NCI-H1694 (cell line): Measurements from ENCODE around the gene BPIFA3.

ENCODE experiments used
- DNase-seq: peaks from one replicate; lab custom pipeline; 2025; lab: John Stamatoyannopoulos, UW

The BPIFA3 gene

DNA sequence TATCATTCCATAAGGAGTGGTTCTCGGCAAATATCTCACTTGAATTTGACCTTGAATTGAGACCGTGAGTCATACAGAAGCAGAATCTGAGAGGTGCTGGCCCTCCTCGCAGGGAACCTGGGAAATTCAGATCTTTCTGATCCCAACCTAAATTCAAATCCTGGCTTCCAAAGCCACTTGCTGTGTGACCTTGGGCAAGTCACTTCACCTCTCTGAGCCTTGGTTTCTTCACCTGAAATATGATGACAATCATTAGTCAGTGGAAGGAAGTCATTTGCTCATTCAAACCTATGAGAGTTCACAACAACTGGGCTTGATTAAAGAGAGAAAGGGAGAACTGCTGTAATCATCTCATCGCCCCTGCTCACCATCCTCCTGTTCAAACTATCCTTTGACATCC lies 7.2 kb downstream of the BPIFA3 start:
- DNase-seq, result no peak

DNA sequence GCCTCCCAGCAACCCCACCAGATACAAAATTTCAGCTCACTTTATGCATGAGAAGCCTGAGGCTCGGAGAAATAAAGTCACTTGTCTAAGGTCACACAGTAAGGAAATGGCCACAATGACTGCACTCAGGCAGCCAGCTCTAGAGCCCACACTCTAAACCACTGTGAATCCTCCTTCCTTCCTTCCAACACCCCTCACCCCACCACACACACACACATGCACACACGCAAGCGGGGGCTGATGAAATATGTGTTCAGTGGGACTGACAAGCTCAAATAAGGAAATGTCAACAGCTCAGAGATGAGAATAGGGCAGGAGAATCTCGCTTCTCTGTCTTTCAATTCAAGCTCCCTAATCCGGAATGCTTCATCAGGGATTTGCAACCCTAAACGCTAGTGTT lies 12.7 kb downstream of the BPIFA3 start:
- DNase-seq, result no peak

DNA sequence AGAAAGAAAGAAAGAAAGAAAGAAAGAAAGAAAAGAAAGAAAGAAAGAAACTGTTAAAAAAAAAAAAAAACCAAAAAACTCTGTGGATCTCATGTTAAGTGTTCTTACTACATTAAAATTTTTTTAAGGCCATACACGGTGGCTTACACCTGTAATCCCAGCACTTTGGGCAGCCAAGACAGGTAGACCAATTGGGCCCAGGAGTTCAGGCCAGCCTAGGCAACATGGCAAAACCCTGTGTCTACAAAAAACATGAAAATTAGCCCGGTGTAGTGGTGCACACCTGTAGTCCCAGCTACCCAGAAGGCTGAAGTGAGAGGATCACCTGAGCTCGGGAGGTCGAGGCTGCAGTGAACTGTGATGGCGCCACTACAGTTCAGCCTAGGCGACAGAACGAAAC lies 14.1 kb downstream of the BPIFA3 start:
- DNase-seq, result no peak

DNA sequence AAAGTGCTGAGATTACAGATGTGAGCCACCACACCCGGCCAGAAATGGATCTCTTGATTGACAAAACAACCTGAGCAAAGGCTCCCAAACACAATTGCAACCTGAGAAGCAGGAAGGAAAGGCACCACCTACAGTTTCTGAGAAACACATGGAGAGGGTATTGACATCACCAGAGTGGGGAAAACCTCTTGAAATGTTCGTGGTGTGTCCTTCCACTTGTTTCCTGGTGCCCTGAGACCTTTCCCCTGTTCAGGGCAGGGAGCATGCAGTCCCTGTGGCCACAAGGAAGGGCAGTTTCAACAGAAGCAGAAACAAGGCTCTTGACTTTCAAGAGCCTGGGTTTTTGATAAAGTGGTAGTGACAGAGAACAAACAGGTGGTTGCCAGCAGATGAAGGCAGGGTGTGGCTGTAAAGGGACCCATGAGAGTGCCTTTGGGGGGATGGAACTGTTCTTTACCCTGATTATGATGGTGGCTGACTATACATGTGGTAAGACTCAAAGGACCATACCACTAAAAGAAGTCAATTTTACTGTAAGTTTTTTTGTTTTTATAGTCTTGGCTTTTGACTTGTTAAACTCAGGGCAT lies 15.4 kb downstream of the BPIFA3 start:
- no peak for DNase-seq

DNA sequence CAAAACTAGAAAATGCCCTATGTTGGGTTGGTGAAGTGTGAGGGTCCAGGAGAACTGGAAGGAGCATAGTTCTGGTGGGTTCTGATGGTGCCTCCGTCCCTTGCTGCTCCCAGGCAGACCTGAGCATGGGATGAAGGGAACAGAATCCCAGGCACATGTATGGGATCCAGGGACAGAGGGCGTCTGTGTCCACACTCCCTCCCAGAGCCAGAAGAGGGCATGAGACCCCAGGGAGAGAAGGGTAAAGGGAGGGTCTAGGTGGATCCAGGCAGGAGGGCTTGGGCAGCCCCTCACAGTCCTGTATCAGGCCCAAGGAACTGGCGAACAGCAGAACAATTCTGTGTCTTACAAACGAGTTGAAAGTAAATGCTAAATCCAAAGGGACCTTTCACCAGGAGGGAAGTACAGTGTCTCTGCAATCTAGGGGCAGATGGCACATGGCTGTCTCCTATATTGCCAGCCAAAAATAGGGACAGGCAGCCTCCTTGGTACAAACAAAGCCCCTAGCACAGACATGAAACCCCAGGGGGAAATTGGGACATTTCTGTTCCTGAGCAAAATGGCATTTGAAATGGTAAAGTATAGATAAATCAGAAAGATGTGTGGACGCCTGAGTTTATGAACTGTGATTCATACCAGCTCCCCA lies 16.1 kb downstream of the BPIFA3 start:
- DNase-seq, result peak; percentile 78

DNA sequence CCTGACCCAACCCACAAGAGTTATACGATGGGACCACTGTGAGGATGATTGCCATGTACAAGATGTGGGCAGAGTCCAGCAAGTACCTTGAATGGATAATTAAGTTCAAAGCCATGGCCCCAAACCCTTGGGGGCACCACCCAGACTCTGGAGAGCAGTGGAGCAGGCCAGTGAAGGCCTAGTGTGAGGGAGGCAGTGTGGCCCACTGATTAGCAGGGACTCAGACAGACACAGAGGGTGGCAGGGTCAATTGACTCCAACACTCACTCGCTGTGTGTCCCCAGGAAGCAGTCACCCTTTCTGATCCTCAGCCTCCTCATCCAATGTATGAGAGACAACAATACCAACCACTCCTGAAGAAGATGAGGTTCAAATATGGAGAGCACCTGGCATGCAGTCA lies 16.9 kb downstream of the BPIFA3 start:
- DNase-seq, result no peak

DNA sequence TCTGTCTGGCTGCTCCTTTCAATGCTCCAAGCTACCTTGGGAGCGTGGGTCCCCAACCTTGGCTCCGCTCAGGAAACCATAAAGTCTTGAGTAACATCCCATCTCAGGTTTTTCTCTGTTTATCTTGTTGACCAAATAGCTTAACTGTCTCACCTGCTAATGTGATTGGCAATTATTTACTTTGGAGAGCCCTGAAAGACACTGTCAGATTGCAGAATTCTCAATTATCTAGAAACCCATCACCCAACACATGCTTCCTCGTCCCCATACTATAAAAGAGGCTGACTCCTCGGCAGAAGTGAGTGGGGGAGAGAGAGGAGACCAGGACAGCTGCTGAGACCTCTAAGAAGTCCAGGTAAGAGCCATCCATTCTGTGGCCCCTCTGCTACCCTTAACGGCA lies 18.5 kb downstream of the BPIFA3 start, which contains the start of gene BPIFA1:
TSS of gene BPIFA1 (plus strand) at position 301 of the 400 bp plus-strand sequence. CDS start 1,716 bp downstream, outside the sequence.
- DNase-seq, result no peak

DNA sequence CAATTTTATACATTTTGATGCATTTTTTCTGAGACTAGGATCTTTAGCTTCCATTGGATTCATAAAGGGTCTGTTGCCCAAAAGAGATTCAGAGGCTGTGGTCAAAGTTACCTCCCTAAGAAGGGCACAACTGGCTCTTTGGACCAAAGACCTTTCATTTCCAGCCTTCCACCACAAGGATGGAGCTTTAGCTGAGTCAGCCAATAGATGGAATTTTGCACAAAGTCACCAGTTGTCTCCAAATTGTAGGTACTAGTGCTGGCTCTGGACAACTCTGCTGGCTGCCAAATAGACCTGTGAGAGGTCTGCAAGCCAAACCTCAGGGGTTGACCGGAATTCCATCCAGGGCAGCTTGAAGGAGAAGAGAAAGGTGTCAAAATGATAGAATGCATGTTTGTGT lies 19.2 kb downstream of the BPIFA3 start:
- DNase-seq, result no peak

DNA sequence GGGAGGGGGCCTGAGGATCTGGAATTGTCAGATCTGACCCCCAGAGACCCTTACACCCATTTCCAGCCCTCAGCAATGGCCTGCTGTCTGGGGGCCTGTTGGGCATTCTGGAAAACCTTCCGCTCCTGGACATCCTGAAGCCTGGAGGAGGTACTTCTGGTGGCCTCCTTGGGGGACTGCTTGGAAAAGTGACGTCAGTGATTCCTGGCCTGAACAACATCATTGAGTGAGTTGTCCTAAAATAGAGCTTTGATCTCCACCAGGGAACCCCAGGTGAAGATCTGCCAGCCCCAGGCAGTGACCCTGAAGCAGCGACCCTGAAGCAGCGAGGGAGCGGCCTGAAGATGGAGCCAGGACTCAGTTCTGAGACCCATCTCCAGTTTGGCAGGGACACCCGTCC lies 20.8 kb downstream of the BPIFA3 start:
- DNase-seq, result no peak

DNA sequence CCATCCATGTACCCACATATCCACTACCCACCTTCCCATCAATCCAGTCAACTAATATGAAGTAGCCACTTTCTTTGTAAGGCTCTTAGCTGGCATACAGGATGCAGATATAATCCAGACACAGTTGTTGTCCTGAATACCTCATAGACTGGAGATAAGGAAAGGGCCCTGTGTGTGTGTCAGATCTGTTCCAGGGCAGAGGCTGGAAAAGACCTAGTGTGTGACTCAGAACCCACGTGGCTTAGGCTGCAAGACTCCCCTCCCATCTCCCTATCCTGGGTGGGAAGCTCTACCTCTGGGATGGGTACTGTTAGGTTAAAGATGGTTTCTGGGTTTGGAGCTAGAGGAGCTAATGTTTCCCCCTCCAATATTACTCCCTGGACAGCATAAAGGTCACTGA lies 22.3 kb downstream of the BPIFA3 start:
- no peak for DNase-seq

DNA sequence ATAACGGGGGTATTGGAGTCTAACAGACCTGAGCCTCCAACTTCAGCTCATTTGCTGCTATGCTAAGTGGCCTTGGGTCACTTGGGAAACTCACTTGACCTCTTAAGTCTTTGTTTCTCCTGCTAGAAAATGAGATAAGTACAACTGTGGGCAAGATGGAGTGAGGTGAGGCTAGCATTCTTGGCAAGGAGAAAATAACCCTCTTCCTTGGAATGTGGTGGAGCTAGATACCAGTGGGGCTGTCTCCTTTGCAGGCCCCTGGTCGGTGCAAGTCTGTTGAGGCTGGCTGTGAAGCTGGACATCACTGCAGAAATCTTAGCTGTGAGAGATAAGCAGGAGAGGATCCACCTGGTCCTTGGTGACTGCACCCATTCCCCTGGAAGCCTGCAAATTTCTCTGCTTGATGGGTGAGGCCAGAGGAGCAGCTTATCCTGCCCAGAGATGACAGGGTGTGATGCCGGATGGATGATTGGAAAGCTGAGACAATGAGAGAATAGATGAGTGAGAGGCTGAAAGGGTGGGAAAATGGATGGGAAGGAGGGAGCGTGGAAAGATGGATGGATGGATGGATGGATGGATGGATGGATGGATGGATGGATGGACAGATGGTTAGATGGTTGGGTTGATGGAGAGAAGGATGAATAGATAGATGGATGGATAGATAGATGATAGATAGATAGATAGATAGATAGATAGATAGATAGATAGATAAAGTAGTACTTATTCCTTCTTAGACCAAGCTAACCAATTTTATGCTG lies 23.0 kb downstream of the BPIFA3 start:
- DNase-seq, result no peak

DNA sequence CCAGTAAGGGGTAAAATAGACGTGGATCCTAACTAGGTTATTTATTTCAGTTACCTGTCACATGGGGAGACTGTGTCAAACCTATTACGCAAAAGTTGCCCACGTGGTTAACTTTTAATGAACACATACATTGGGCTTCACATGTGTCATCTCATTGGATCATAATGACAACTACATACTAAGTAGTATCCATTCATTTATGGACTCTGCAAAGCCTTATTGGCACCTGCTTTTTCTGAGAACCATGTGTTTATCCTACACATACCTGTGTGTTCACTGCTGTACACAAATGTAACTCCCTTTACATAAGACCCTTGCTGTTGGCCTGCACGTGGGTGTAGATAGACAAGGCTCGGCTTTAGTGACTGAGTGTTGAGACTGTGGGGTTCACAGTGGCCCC lies 23.8 kb downstream of the BPIFA3 start:
- DNase-seq, result no peak

DNA sequence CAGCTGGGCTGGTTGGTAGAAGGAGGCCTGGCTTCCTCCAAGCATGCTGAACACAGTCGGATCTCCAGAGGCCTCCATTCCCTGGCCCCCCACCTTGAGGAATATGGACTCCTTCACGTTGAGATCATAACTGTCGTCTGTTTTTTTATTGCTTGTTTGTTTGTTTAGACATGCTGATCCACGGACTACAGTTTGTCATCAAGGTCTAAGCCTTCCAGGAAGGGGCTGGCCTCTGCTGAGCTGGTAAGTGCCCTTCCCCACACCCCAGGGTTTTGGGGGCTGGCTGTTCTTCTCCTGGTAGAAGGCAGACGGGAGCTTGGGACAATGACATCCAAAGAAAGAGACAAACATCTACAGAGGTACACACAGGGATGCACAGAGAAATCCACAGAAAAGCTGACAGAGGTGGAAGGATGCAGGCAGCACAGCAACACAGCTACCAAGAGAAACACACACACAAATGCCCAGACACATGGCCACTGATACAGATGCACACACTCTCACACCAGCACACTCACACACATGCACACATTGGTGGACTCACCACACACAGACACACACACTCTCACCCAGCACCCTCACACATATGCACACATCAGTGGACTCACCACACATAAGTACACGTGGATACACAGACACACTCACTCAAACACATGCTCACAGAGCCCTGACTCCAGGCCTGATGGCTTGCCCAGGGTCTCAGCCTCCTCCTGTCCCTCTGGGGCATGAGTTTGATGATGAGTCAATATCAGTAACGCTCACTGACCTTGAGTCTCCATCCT lies 25.4 kb downstream of the BPIFA3 start:
- DNase-seq, result no peak

DNA sequence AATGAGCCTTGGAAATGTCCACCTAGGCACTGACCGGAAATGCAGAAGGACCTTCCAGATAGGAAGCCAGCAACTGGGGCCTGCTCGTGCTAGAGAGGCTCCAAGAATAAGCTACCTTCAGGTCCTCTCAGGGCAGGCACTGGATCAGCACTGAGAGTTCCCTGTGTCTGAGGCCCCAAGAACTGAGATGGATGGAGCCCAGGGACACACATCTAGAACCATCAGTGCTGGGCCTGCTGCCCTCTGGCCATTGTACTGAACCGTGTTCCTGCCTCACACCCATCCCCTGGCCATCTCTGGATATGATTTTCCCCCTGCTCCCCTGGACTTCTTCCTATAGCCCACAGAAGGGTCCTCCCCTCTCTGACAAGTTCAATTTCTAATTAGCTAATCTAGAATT lies 28.9 kb downstream of the BPIFA3 start:
- no peak for DNase-seq

DNA sequence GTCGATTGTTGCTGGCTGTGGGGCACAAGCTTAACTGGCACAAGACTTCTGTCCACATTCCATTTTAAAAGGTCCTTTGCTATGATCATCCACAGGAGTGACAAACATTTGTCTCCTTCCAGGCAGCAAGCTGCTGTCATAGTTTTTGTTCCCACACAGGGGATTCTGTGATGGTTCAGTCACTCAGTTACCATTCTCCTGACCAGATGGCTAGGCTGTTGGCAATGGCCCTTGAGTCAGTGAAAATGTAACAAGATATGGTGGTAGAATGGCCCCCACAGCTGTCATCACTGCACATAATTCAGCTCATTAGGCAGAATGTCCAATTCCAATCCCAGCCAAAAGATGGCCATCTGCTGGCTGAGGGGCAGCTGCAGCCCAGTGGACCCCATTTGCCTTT lies 32.3 kb downstream of the BPIFA3 start:
- peak; percentile 51 for DNase-seq

DNA sequence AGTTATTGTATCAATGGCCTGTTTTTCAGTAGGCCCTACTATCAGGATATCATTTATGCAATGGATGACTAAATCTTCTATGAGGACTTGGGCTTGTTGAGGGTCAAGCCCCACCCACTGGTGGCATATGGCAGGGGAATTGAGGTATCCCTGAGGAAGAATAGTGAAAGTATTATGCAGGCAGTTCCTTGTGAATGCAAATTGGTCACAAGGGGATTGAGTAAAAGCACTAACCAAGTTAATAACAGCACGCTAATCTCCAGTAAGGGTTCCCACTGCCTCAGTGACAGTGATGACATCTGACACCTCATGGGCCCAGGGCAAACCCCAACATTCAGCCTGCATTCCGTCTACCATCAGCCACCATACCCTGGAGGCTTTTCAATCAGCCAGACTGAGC lies 33.5 kb downstream of the BPIFA3 start:
- DNase-seq, result peak; percentile 51

DNA sequence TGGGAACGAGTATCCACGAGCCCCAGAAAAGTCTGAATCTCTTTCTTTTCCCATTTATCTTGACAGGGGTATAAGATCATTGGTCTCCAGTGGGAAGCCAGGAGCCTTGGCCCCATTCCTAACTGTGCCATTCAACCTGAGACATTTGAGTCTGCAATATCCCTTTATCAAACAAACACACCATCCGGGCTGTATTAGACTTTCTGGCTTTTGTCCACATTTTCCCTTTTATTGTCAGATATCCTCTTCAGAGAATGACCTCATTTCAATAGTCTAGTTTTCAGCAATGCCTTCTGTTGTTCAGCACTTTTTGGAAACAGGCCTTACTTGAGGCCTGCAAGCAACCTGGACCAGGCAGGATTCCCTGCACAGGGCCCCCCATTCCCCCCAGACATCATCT lies 34.3 kb downstream of the BPIFA3 start:
- DNase-seq, result peak; percentile 24

DNA sequence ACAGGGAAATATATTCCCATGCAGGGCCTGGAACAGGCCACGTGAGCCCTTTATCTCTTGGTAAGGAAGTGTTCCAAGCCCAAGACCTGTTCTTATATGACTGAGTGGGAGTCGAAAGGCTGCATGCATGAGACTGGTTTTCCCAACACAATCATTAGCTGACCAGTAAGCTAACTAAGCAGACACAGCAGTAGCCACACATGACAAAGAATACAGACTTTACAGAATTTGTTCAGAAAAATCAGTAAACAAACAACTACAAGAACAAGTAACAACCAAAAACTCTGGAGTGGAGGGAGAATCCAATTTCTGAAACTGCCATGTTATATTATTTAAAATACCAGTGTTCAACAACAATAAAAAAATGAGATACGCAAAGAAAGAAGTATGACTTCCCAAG lies 35.3 kb downstream of the BPIFA3 start:
- no peak for DNase-seq

DNA sequence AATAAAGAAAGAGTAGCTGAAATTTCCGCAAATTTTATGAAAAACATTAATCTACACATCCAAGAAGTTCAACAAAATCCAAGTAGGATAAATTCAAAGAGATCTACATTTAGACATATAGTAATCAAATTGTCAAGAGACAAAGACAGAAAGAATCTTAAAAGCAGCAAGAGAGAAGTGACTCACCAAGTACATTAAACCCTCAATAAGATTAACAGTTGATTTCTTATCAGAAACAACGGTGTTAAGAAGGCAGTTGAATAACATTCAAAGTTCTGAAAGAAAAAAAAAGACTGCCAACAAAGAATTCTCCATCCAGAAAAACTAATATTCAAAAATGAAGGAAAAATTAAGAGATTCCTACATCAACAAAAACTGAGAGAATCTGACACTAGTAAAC lies 37.9 kb downstream of the BPIFA3 start:
- no peak for DNase-seq

DNA sequence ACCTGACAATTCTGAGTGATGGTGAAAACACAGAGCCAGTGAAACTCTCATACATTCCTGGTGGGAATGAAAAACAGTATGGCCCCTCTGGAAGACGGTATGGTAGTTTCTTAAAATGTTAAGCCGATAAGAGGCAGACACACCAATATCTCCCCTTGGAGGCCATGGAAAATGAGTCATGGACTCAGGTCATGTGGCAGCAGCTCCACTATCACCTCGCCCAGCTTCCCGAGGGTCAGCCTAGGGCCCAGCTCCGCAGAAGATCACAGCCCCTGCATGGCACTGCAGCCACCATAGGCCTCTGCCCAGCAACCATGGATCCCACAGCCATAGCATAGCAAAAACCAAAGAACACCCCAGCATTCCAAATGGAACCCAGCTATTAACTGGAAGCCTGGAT lies 40.1 kb downstream of the BPIFA3 start:
- no peak for DNase-seq

DNA sequence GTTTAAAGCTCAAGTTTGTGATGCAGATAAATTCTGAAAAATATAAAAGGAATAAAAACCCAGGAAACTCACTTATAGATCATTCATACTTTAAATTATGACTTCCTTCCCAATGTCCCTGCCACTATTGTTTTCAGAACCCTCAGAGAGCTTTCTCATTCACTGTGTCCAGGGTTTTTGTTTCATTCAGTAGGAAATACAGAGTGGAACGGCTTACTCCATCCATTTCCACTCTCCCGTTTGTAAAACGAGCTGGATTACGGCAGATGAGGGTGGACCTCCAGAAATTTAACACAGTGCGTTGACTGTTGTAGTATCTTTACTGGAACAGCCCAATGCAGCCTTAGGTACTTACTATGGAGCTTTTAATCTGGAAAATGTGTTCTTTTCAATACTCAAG lies 42.2 kb downstream of the BPIFA3 start:
- no peak for DNase-seq

DNA sequence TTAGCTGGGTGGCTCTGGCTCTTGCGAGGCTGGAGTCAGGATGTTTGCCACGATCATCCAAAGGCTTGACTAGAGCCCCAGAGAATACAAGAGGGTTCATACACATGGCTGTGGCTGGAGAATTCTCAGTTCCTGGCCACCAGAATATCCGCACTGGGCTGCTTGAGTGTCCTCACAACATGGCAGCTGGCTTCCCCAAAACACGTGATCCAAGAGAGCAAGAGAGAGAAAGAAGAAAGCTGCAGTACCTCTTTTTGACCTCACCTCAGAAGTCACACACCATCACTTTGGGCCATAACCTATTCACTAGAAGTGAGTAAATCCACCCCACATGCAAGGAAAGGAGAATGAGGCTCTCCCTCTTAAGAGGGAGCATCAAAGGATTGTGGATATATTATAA lies 44.3 kb downstream of the BPIFA3 start:
- DNase-seq, result peak; percentile 21

DNA sequence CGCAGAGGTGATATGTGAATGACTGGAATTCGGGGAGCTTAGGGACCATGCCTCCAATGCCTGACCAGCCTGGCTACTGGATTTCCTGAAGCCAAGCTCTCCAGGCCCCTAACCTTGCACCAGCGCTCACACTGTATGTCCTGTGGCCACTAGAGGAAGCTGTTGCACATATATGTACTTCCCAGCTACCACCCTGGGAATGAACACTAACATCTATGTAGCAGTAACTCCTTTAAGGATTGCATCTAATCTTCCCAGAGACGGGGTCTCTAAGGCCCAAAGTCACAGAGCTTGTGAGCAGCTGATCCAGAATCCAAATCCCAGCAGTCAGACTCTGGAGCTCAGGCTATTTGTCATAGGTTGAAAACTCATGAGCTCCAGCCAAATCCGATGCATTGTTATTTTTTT lies 45.5 kb downstream of the BPIFA3 start:
- peak; percentile 77 for DNase-seq
